ENCODE measurements around the gene TIMP4. TPM values are rescaled to one million over a fixed set of nuclear protein-coding genes. Genes with fewer than 3 reads are reported as not detected.

Gene TIMP4
- not detected for polyA plus RNA-seq

GRCh38 chr3:12158387-12159226, at the start of gene TIMP4:
TIMP4 (minus strand) TSS chr3:12158912; CDS start chr3:12158840, 72 bp downstream.
- no peaks in the 10 kb centered on the region for H3K9me3 Mint-ChIP-seq
- H3K27ac Mint-ChIP-seq = no peak within 1 kb of the TSS
- H3K4me1 Mint-ChIP-seq = no peaks in the 10 kb centered on the region
- DNase-seq = no peak
- peaks cover 0 to 4% (median 0%) of the 10 kb centered on the region in 3 donors for H3K36me3 Mint-ChIP-seq
- peaks cover 2 to 12% (median 5%) of the 10 kb centered on the region in 3 donors for H3K27me3 Mint-ChIP-seq (ENCODE audit: low read depth in 3 of 3)
- H3K4me3 Mint-ChIP-seq = no peak within 1 kb of the TSS

GRCh38 chr3:12205171-12205570, 46.5 kb upstream of the TIMP4 start:
- H3K4me1 Mint-ChIP-seq = no peaks in the 10 kb centered on the region
- no peak overlapping the region for H3K27ac Mint-ChIP-seq
- H3K36me3 Mint-ChIP-seq = peaks cover 0 to 3% (median 0%) of the 10 kb centered on the region in 3 donors
- no peak overlapping the region for H3K4me3 Mint-ChIP-seq
- peaks cover 0 to 3% (median 2%) of the 10 kb centered on the region in 3 donors for H3K27me3 Mint-ChIP-seq (ENCODE audit: low read depth in 3 of 3)
- DNase-seq = no peak
- no peaks in the 10 kb centered on the region for H3K9me3 Mint-ChIP-seq

GRCh38 chr3:12201813-12202212, 43.1 kb upstream of the TIMP4 start:
- no peak overlapping the region for H3K27ac Mint-ChIP-seq
- H3K4me3 Mint-ChIP-seq = no peak overlapping the region
- no peak for DNase-seq
- H3K27me3 Mint-ChIP-seq (ENCODE audit: low read depth in 3 of 3) = no peaks in the 10 kb centered on the region
- no peaks in the 10 kb centered on the region for H3K36me3 Mint-ChIP-seq
- no peaks in the 10 kb centered on the region for H3K9me3 Mint-ChIP-seq
- no peaks in the 10 kb centered on the region for H3K4me1 Mint-ChIP-seq

- Mint-ChIP-seq H3K4me1 (no peaks in the 10 kb centered on the region), H3K27ac (no peak overlapping the region), H3K9me3 (no peaks in the 10 kb centered on the region), H3K27me3 (ENCODE audit: low read depth in 3 of 3) (peaks cover 0 to 2% (median 0%) of the 10 kb centered on the region in 3 donors), H3K36me3 (no peaks in the 10 kb centered on the region), H3K4me3 (no peak overlapping the region)
- no peak for DNase-seq
Observed at GRCh38 chr3:12198301-12198700, 39.6 kb upstream of the TIMP4 start.

GRCh38 chr3:12197475-12197874, 38.8 kb upstream of the TIMP4 start:
- no peak overlapping the region for H3K27ac Mint-ChIP-seq
- H3K36me3 Mint-ChIP-seq = no peaks in the 10 kb centered on the region
- H3K4me3 Mint-ChIP-seq = no peak overlapping the region

GRCh38 chr3:12196684-12197083, 38.0 kb upstream of the TIMP4 start:
- Mint-ChIP-seq H3K4me1 (no peaks in the 10 kb centered on the region), H3K27ac (no peak overlapping the region), H3K4me3 (no peak overlapping the region), H3K27me3 (ENCODE audit: low read depth in 3 of 3) (peaks cover 0 to 2% (median 0%) of the 10 kb centered on the region in 3 donors), H3K36me3 (no peaks in the 10 kb centered on the region), H3K9me3 (no peaks in the 10 kb centered on the region)
- DNase-seq = no peak

More at GRCh38 chr3:12197475-12197874, 38.8 kb upstream of the TIMP4 start:
- no peak for DNase-seq
- Mint-ChIP-seq H3K4me1 (no peaks in the 10 kb centered on the region), H3K27me3 (ENCODE audit: low read depth in 3 of 3) (peaks cover 0 to 2% (median 0%) of the 10 kb centered on the region in 3 donors), H3K9me3 (no peaks in the 10 kb centered on the region)

- no peaks in the 10 kb centered on the region for H3K9me3 Mint-ChIP-seq
- H3K4me1 Mint-ChIP-seq = no peaks in the 10 kb centered on the region
- peaks cover 0 to 2% (median 0%) of the 10 kb centered on the region in 3 donors for H3K27me3 Mint-ChIP-seq (ENCODE audit: low read depth in 3 of 3)
- no peaks in the 10 kb centered on the region for H3K36me3 Mint-ChIP-seq
- no peak for DNase-seq
- no peak overlapping the region for H3K4me3 Mint-ChIP-seq
- H3K27ac Mint-ChIP-seq = no peak overlapping the region
Observed at GRCh38 chr3:12195231-12195630, 36.5 kb upstream of the TIMP4 start.

GRCh38 chr3:12194669-12195161, 36.0 kb upstream of the TIMP4 start:
- no peaks in the 10 kb centered on the region for H3K9me3 Mint-ChIP-seq
- H3K4me3 Mint-ChIP-seq = no peak overlapping the region
- no peaks in the 10 kb centered on the region for H3K36me3 Mint-ChIP-seq
- no peak for DNase-seq
- H3K27ac Mint-ChIP-seq = no peak overlapping the region
- no peaks in the 10 kb centered on the region for H3K4me1 Mint-ChIP-seq
- peaks cover 0 to 3% (median 0%) of the 10 kb centered on the region in 3 donors for H3K27me3 Mint-ChIP-seq (ENCODE audit: low read depth in 3 of 3)

- Mint-ChIP-seq H3K27ac (no peak overlapping the region), H3K4me3 (no peak overlapping the region), H3K27me3 (ENCODE audit: low read depth in 3 of 3) (peaks cover 0 to 3% (median 0%) of the 10 kb centered on the region in 3 donors), H3K36me3 (no peaks in the 10 kb centered on the region), H3K4me1 (no peaks in the 10 kb centered on the region), H3K9me3 (no peaks in the 10 kb centered on the region)
- no peak for DNase-seq
Observed at GRCh38 chr3:12194209-12194608, 35.5 kb upstream of the TIMP4 start.

- no peak for DNase-seq
Observed at GRCh38 chr3:12193485-12194165, 34.9 kb upstream of the TIMP4 start.

GRCh38 chr3:12192655-12193484, 34.2 kb upstream of the TIMP4 start:
- Mint-ChIP-seq H3K27ac (no peak overlapping the region), H3K27me3 (ENCODE audit: low read depth in 3 of 3) (peaks cover 0 to 6% (median 0%) of the 10 kb centered on the region in 3 donors), H3K4me3 (no peak overlapping the region), H3K36me3 (no peaks in the 10 kb centered on the region), H3K9me3 (no peaks in the 10 kb centered on the region), H3K4me1 (peaks cover under 1% of the 10 kb centered on the region in 2 donors)
- no peak for DNase-seq

More at GRCh38 chr3:12193485-12194165, 34.9 kb upstream of the TIMP4 start:
- Mint-ChIP-seq H3K9me3 (no peaks in the 10 kb centered on the region), H3K36me3 (no peaks in the 10 kb centered on the region), H3K4me1 (no peaks in the 10 kb centered on the region), H3K27me3 (ENCODE audit: low read depth in 3 of 3) (peaks cover 0 to 3% (median 0%) of the 10 kb centered on the region in 3 donors), H3K27ac (no peak overlapping the region), H3K4me3 (no peak overlapping the region)

GRCh38 chr3:12192173-12192572, 33.5 kb upstream of the TIMP4 start:
- no peak overlapping the region for H3K4me3 Mint-ChIP-seq
- peaks cover 3 to 5% of the 10 kb centered on the region in 2 donors for H3K4me1 Mint-ChIP-seq

GRCh38 chr3:12191559-12191958, 32.8 kb upstream of the TIMP4 start:
- H3K27me3 Mint-ChIP-seq (ENCODE audit: low read depth in 3 of 3) = peaks cover 0 to 7% (median 3%) of the 10 kb centered on the region in 3 donors
- H3K4me3 Mint-ChIP-seq = no peak overlapping the region
- no peaks in the 10 kb centered on the region for H3K36me3 Mint-ChIP-seq
- H3K9me3 Mint-ChIP-seq = no peaks in the 10 kb centered on the region
- DNase-seq = no peak
- H3K4me1 Mint-ChIP-seq = peaks cover 3 to 5% of the 10 kb centered on the region in 2 donors
- H3K27ac Mint-ChIP-seq = no peak overlapping the region

More at GRCh38 chr3:12192173-12192572, 33.5 kb upstream of the TIMP4 start:
- Mint-ChIP-seq H3K27ac (no peak overlapping the region), H3K36me3 (no peaks in the 10 kb centered on the region), H3K27me3 (ENCODE audit: low read depth in 3 of 3) (peaks cover 0 to 7% (median 3%) of the 10 kb centered on the region in 3 donors), H3K9me3 (no peaks in the 10 kb centered on the region)
- DNase-seq = no peak
